ENCODE data around the gene PLVAP. TPM values are rescaled to one million over a fixed set of nuclear protein-coding genes. Genes with fewer than 3 reads are reported as not detected.
A peak's percentile ranks its signal among the peaks of the same experiment; 100 is the strongest.

PLVAP gene
- total RNA-seq, 2 experiments from 2014 or later: not detected

- no peak overlapping the region for H3K27ac ChIP-seq (ENCODE audit: low read depth in 1 of 2, low read length in 2 of 2)
- H3K27ac Mint-ChIP-seq: peak overlapping the region; percentile 33
- no peak for ATAC-seq (ENCODE audit: poor library complexity)
- peaks cover 0 to 7% of the 10 kb centered on the region in 2 experiments for H3K9me3 ChIP-seq (ENCODE audit: control insufficient read depth in 1 of 2, insufficient read depth in 1 of 2, low read length in 2 of 2)
- peaks cover 26% of the 10 kb centered on the region for H3K36me3 Mint-ChIP-seq (ENCODE audit: low read depth)
- H3K4me1 ChIP-seq (ENCODE audit: insufficient read depth, low read length): peaks cover 7% of the 10 kb centered on the region
- DNase-seq: no peak
- H3K36me3 ChIP-seq (ENCODE audit: insufficient read depth, low read length): peaks cover 31% of the 10 kb centered on the region
- ChIA-PET POLR2A (interaction anchor here (2.1 kb wide), 1 partner anchor 10 kb away, joined by 7 read pairs; no protein-coding TSS in a partner anchor), CTCF (no interaction called here)
- no peak for TF ChIP-seq CTCF (IDR thresholded peaks at IDR 0.05)
- peak overlapping the region; percentile 46 for H3K4me3 Mint-ChIP-seq
- H3K4me3 ChIP-seq (ENCODE audit: low read length): no peak overlapping the region
- H3K4me1 Mint-ChIP-seq (ENCODE audit: low read depth): peaks cover 6% of the 10 kb centered on the region
- no peaks in the 10 kb centered on the region for H3K9me3 Mint-ChIP-seq
- H3K27me3 Mint-ChIP-seq: no peaks in the 10 kb centered on the region
- intact Hi-C loops (cut with DNase I, micrococcal nuclease): no loop called here
- no peaks in the 10 kb centered on the region for H3K27me3 ChIP-seq (ENCODE audit: control insufficient read depth in 1 of 2, insufficient read depth in 2 of 2, low read length in 2 of 2)
Measured at GRCh38 chr19:17322854-17323253, 54.3 kb downstream of the PLVAP start.

GRCh38 chr19:17321655-17322489, 55.3 kb downstream of the PLVAP start:
- POLR2A ChIA-PET: interaction anchor here (2.1 kb wide), 1 partner anchor 11 kb away, joined by 7 read pairs; no protein-coding TSS in a partner anchor
- ATAC-seq (ENCODE audit: poor library complexity) (no peak), DNase-seq (no peak)
- no peaks in the 10 kb centered on the region for H3K27me3 Mint-ChIP-seq
- H3K27ac Mint-ChIP-seq: peak overlapping the region; percentile 33
- peaks cover 6% of the 10 kb centered on the region for H3K4me1 Mint-ChIP-seq (ENCODE audit: low read depth)
- H3K4me3 ChIP-seq (ENCODE audit: low read length): no peak overlapping the region
- H3K9me3 ChIP-seq (ENCODE audit: control insufficient read depth in 1 of 2, insufficient read depth in 1 of 2, low read length in 2 of 2): peaks cover 0 to 7% of the 10 kb centered on the region in 2 experiments
- no peak overlapping the region for H3K27ac ChIP-seq (ENCODE audit: low read depth in 1 of 2, low read length in 2 of 2)
- intact Hi-C loops (cut with DNase I, micrococcal nuclease): no loop called here
- CTCF ChIA-PET: interaction anchor here (0.8 kb wide), 1 partner anchor 21 kb away, joined by 3 read pairs; no protein-coding TSS in a partner anchor
- peaks cover 13% of the 10 kb centered on the region for H3K4me1 ChIP-seq (ENCODE audit: insufficient read depth, low read length)
- peaks cover 36% of the 10 kb centered on the region for H3K36me3 Mint-ChIP-seq (ENCODE audit: low read depth)
- H3K9me3 Mint-ChIP-seq: no peaks in the 10 kb centered on the region
- no peaks in the 10 kb centered on the region for H3K27me3 ChIP-seq (ENCODE audit: control insufficient read depth in 1 of 2, insufficient read depth in 2 of 2, low read length in 2 of 2)
- H3K36me3 ChIP-seq (ENCODE audit: insufficient read depth, low read length): peaks cover 31% of the 10 kb centered on the region
- TF ChIP-seq CTCF (IDR thresholded peaks at IDR 0.05): no peak
- peak overlapping the region; percentile 20 for H3K4me3 Mint-ChIP-seq

- CTCF ChIA-PET: no interaction called here
- Mint-ChIP-seq H3K27me3 (no peaks in the 10 kb centered on the region), H3K4me3 (no peak overlapping the region), H3K9me3 (no peaks in the 10 kb centered on the region), H3K27ac (no peak overlapping the region), H3K4me1 (ENCODE audit: low read depth) (peaks cover 6% of the 10 kb centered on the region), H3K36me3 (ENCODE audit: low read depth) (peaks cover 49% of the 10 kb centered on the region)
- POLR2A ChIA-PET: no interaction called here
- ATAC-seq (ENCODE audit: poor library complexity) (no peak), DNase-seq (no peak)
- H3K4me1 ChIP-seq (ENCODE audit: insufficient read depth, low read length): peaks cover 14% of the 10 kb centered on the region
- intact Hi-C loops (cut with DNase I, micrococcal nuclease): no loop called here
- no peak for TF ChIP-seq CTCF (IDR thresholded peaks at IDR 0.05)
- no peak overlapping the region for H3K27ac ChIP-seq (ENCODE audit: low read depth in 1 of 2, low read length in 2 of 2)
- H3K4me3 ChIP-seq (ENCODE audit: low read length): no peak overlapping the region
- H3K9me3 ChIP-seq (ENCODE audit: control insufficient read depth in 1 of 2, insufficient read depth in 1 of 2, low read length in 2 of 2): peaks cover 0 to 7% of the 10 kb centered on the region in 2 experiments
- H3K27me3 ChIP-seq (ENCODE audit: control insufficient read depth in 1 of 2, insufficient read depth in 2 of 2, low read length in 2 of 2): no peaks in the 10 kb centered on the region
- H3K36me3 ChIP-seq (ENCODE audit: insufficient read depth, low read length): peaks cover 38% of the 10 kb centered on the region
Measured at GRCh38 chr19:17320435-17320834, 56.7 kb downstream of the PLVAP start.
